ENCODE measurements around the gene DTX1. TPM values are rescaled to one million over a fixed set of nuclear protein-coding genes. Genes with fewer than 3 reads are reported as not detected.

DTX1 gene
- polyA plus RNA-seq, 1 experiment: 0.05 TPM

GRCh38 chr12:113112043-113112899, 55.7 kb downstream of the DTX1 start:
- CTCF ChIA-PET: no interaction called here
- no peak for DNase-seq (ENCODE audit: low read depth, low spot score)
- POLR2A ChIA-PET: no interaction called here

GRCh38 chr12:113113397-113113796, 56.9 kb downstream of the DTX1 start:
- no peak for DNase-seq (ENCODE audit: low read depth, low spot score)
- no peak overlapping the region for H3K4me3 ChIP-seq (ENCODE audit: low read depth, low read length)
- H3K27me3 ChIP-seq (ENCODE audit: control insufficient read depth, insufficient read depth, low read length): peaks cover 8% of the 10 kb centered on the region
- TF ChIP-seq CTCF (IDR thresholded peaks at IDR 0.05; ENCODE audit: low read depth, low read length): no peak
- CTCF ChIA-PET: no interaction called here
- no peaks in the 10 kb centered on the region; the same call in 1 of the 2 replicates for H3K9me3 ChIP-seq (ENCODE audit: control insufficient read depth, insufficient read depth, low read length)
- H3K27ac ChIP-seq (ENCODE audit: low read depth, low read length): no peak overlapping the region
- POLR2A ChIA-PET: no interaction called here

More at GRCh38 chr12:113112043-113112899, 55.7 kb downstream of the DTX1 start:
- TF ChIP-seq CTCF (IDR thresholded peaks at IDR 0.05; ENCODE audit: low read depth, low read length): no peak
- Histone ChIP-seq H3K27me3 (ENCODE audit: control insufficient read depth, insufficient read depth, low read length) (peaks cover 11% of the 10 kb centered on the region), H3K27ac (ENCODE audit: low read depth, low read length) (no peak overlapping the region), H3K9me3 (ENCODE audit: control insufficient read depth, insufficient read depth, low read length) (no peaks in the 10 kb centered on the region; the same call in 1 of the 2 replicates), H3K4me3 (ENCODE audit: low read depth, low read length) (no peak overlapping the region)

- Histone ChIP-seq H3K27me3 (ENCODE audit: control insufficient read depth, insufficient read depth, low read length) (peaks cover 8% of the 10 kb centered on the region), H3K27ac (ENCODE audit: low read depth, low read length) (no peak overlapping the region), H3K9me3 (ENCODE audit: control insufficient read depth, insufficient read depth, low read length) (no peaks in the 10 kb centered on the region; the same call in 1 of the 2 replicates), H3K4me3 (ENCODE audit: low read depth, low read length) (no peak overlapping the region)
- ChIA-PET CTCF (no interaction called here), POLR2A (no interaction called here)
- no peak for TF ChIP-seq CTCF (IDR thresholded peaks at IDR 0.05; ENCODE audit: low read depth, low read length)
- no peak for DNase-seq (ENCODE audit: low read depth, low spot score)
Observed at GRCh38 chr12:113114447-113115178, 58.1 kb downstream of the DTX1 start.

- no peak overlapping the region for H3K27ac ChIP-seq (ENCODE audit: low read depth, low read length)
- DNase-seq (ENCODE audit: low read depth, low spot score): no peak
- H3K4me3 ChIP-seq (ENCODE audit: low read depth, low read length): no peak overlapping the region
- no peaks in the 10 kb centered on the region; the same call in 1 of the 2 replicates for H3K9me3 ChIP-seq (ENCODE audit: control insufficient read depth, insufficient read depth, low read length)
- H3K27me3 ChIP-seq (ENCODE audit: control insufficient read depth, insufficient read depth, low read length): peaks cover 3% of the 10 kb centered on the region
- TF ChIP-seq CTCF (IDR thresholded peaks at IDR 0.05; ENCODE audit: low read depth, low read length): no peak
- CTCF ChIA-PET: no interaction called here
- POLR2A ChIA-PET: no interaction called here
Observed at GRCh38 chr12:113115455-113116126, 59.1 kb downstream of the DTX1 start.
